DOHH2 (cell line): ENCODE results near the gene CD244.

Source experiments
- H3F3A ChIP-seq: fragments of 200-600 bp; sonication (generic), shearing (Covaris generic); 2 replicates; pipeline ENCODE4 v1.6.0; 2016; ENCODE audit warnings: antibody characterized with exemption, mild to moderate bottlenecking; ENCODE audit not compliant: control insufficient read depth, insufficient read depth
- H3K27ac ChIP-seq: fragments of 200-600 bp; sonication (generic); 2 replicates; pipeline ENCODE4 v1.5.1; 2014; ENCODE audit warnings: low read depth, mild to moderate bottlenecking, low read length, moderate library complexity
- H3K27me3 ChIP-seq: fragments of 200-600 bp; sonication (generic); 2 replicates; pipeline ENCODE4 v1.6.1; 2014; ENCODE audit warnings: mild to moderate bottlenecking, low read length, mixed read lengths; ENCODE audit not compliant: control insufficient read depth
- H3K36me3 ChIP-seq: fragments of 200-600 bp; sonication (generic); 2 replicates; pipeline ENCODE4 v1.6.1; 2014; ENCODE audit warnings: mild to moderate bottlenecking, low read length, moderate library complexity, mixed read lengths; ENCODE audit not compliant: control insufficient read depth
- H3K4me1 ChIP-seq: fragments of 200-600 bp; sonication (generic); 2 replicates; pipeline ENCODE4 v1.6.1; 2014; ENCODE audit warnings: mild to moderate bottlenecking, low read length, mixed read lengths; ENCODE audit not compliant: control insufficient read depth
- H3K4me2 ChIP-seq: fragments of 200-600 bp; sonication (generic); 2 replicates; pipeline ENCODE4 v1.6.0; 2014; ENCODE audit warnings: mild to moderate bottlenecking, low read length, moderate library complexity
- H3K4me3 ChIP-seq: fragments of 200-600 bp; sonication (generic); 2 replicates; pipeline ENCODE4 v1.5.1; 2014; ENCODE audit warnings: mild to moderate bottlenecking, low read length, mixed read lengths
- H3K79me2 ChIP-seq: fragments of 200-600 bp; sonication (generic); 2 replicates; pipeline ENCODE4 v1.6.1; 2014; ENCODE audit warnings: mild to moderate bottlenecking, low read length, mixed read lengths; ENCODE audit not compliant: control insufficient read depth
- H3K9me2 ChIP-seq: fragments of 200-600 bp; sonication (generic); replicated peaks from 2 replicates; pipeline ENCODE4 v1.6.1; 2014; ENCODE audit warnings: mild to moderate bottlenecking, low read length, mixed read lengths; ENCODE audit not compliant: control insufficient read depth
- H3K9me3 ChIP-seq: fragments of 200-600 bp; sonication (generic); 2 replicates; pipeline ENCODE4 v1.6.1; 2014; ENCODE audit warnings: antibody characterized with exemption, low read length, mixed read lengths; ENCODE audit not compliant: control insufficient read depth, insufficient read depth
- H4K20me1 ChIP-seq: fragments of 200-600 bp; sonication (generic); 2 replicates; pipeline ENCODE4 v1.6.0; 2014; ENCODE audit warnings: low read depth, mild to moderate bottlenecking, antibody characterized with exemption, low read length, moderate library complexity; ENCODE audit not compliant: control insufficient read depth, insufficient read depth
- CTCF ChIP-seq: fragments of 200-600 bp; sonication (generic); IDR thresholded peaks from one replicate; pipeline ENCODE4 v1.5.1; 2014; ENCODE audit warnings: antibody characterized with exemption, mild to moderate bottlenecking, low read depth, low read length; ENCODE audit not compliant: poor library complexity, severe bottlenecking
- EZH2phosphoT487 ChIP-seq: fragments of 200-600 bp; sonication (generic); IDR thresholded peaks from 2 replicates; pipeline ENCODE4 v1.6.1; 2017; ENCODE audit warnings: borderline replicate concordance, mild to moderate bottlenecking, antibody characterized with exemption, low read length, moderate library complexity, mixed read lengths

The CD244 gene

GRCh38 chr1:160836561-160836960, 26.1 kb downstream of the CD244 start:
- TF ChIP-seq CTCF = no peak
- no peak for TF ChIP-seq EZH2phosphoT487
- Histone ChIP-seq H3K4me3 (no peak overlapping the region), H3K27me3 (no peaks in the 10 kb centered on the region), H3F3A (peaks cover 3% of the 10 kb centered on the region; the same call in 1 of the 2 replicates), H3K27ac (no peak overlapping the region), H3K4me2 (no peak overlapping the region), H3K36me3 (no peaks in the 10 kb centered on the region), H4K20me1 (no peaks in the 10 kb centered on the region), H3K79me2 (no peaks in the 10 kb centered on the region), H3K4me1 (peaks cover 19% of the 10 kb centered on the region), H3K9me3 (no peaks in the 10 kb centered on the region), H3K9me2 (no peaks in the 10 kb centered on the region)

DNA sequence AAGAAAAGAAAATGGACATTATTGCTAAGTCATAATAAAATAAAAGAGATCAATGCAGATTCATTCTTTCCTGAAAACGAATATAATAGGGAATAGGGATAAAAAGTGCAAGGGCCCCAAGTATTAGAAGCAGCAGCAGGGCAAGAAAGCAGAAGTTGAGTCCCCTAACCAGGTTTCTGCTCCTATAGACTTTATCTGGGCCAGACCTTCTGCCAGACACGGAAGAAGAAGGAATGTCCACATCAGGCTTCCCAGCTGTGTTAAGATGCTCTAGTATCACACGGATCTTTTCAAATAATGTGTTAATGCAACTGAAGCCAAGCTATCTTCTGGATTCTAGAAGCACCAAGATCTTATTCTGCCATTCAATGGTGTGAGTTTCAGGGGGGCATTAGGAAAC, 26.9 kb downstream of the CD244 start:
- Histone ChIP-seq H3K36me3 (no peaks in the 10 kb centered on the region), H3F3A (peaks cover 3% of the 10 kb centered on the region; the same call in 1 of the 2 replicates), H3K27ac (no peak overlapping the region), H3K9me2 (no peaks in the 10 kb centered on the region), H4K20me1 (no peaks in the 10 kb centered on the region), H3K4me3 (no peak overlapping the region), H3K79me2 (no peaks in the 10 kb centered on the region), H3K9me3 (no peaks in the 10 kb centered on the region), H3K4me1 (peaks cover 19% of the 10 kb centered on the region), H3K4me2 (no peak overlapping the region), H3K27me3 (no peaks in the 10 kb centered on the region; the same call in 1 of the 2 replicates)
- TF ChIP-seq EZH2phosphoT487 = no peak
- TF ChIP-seq CTCF = no peak

- Histone ChIP-seq H3K27ac (no peak overlapping the region), H3F3A (peaks cover 3% of the 10 kb centered on the region; the same call in 1 of the 2 replicates), H3K9me2 (no peaks in the 10 kb centered on the region), H3K4me3 (no peak overlapping the region), H3K27me3 (peaks cover 3% of the 10 kb centered on the region), H3K4me1 (peaks cover 19% of the 10 kb centered on the region), H3K9me3 (no peaks in the 10 kb centered on the region), H3K4me2 (no peak overlapping the region), H3K79me2 (no peaks in the 10 kb centered on the region), H4K20me1 (no peaks in the 10 kb centered on the region), H3K36me3 (no peaks in the 10 kb centered on the region)
- TF ChIP-seq EZH2phosphoT487 (no peak), CTCF (peak; percentile 59)
Observed at GRCh38 chr1:160834945-160835565, 27.6 kb downstream of the CD244 start.
